Measurements from ENCODE around the gene CMBL. TPM values are rescaled to one million over a fixed set of nuclear protein-coding genes. Genes with fewer than 3 reads are reported as not detected.

The CMBL gene
- total RNA-seq, 1 experiment from 2014 or later = 12.6 TPM

DNA sequence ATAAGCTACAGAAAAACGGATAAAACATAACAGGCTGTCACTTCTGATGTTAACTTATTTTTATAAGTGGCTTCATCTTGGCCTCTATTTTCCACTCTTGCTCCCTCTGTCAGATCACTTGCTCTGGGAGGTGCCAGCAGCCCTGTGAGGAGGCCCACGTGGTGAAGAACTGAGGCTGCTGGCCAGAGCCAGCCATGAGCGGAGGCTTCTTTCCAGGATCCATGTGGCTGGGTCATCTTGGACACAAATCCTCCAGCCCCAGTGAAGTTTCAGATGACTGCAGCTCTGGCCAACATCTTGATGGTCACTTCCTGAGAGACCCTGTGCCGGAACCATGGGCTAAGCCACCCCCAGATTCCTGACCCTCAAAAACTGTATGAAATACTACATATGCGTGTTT is 7.5 kb upstream of the CMBL start:
- Histone ChIP-seq H3K4me1 (ENCODE audit: insufficient read depth, low read length) (no peaks in the 10 kb centered on the region; the same call in 1 of the 2 replicates), H3K9ac (ENCODE audit: extremely low read depth, insufficient read length, low read length) (no peak overlapping the region), H2AK5ac (ENCODE audit: insufficient read length, low read length) (no peak overlapping the region), H3K79me2 (ENCODE audit: insufficient read depth, low read length) (no peaks in the 10 kb centered on the region), H2AFZ (ENCODE audit: low read length) (no peak overlapping the region), H2BK120ac (ENCODE audit: low read depth, low read length, poor library complexity, severe bottlenecking) (no peak overlapping the region), H4K5ac (ENCODE audit: insufficient read length, low read depth, low read length) (no peak overlapping the region), H4K8ac (replicated peaks; ENCODE audit: insufficient read length, low read depth, low read length) (no peak overlapping the region), H2BK15ac (ENCODE audit: low read depth, low read length) (no peak overlapping the region), H3K56ac (ENCODE audit: insufficient read length, low read depth, low read length) (no peak overlapping the region), H3K18ac (ENCODE audit: insufficient read length, low read depth, low read length) (no peak overlapping the region), H4K20me1 (ENCODE audit: control insufficient read depth, insufficient read depth, insufficient read length) (no peaks in the 10 kb centered on the region), H3K79me1 (ENCODE audit: insufficient read depth, low read depth, low read length, poor library complexity, severe bottlenecking) (no peaks in the 10 kb centered on the region), H3T11ph (ENCODE audit: low read length) (no peak overlapping the region), H3K23ac (ENCODE audit: insufficient read length, low read depth, low read length) (no peak overlapping the region), H2BK5ac (ENCODE audit: insufficient read length, low read length) (no peak overlapping the region), H3K9me3 (ENCODE audit: control insufficient read depth, low read depth, low read length) (no peaks in the 10 kb centered on the region), H2BK20ac (ENCODE audit: low read depth, low read length, poor library complexity, severe bottlenecking) (no peak overlapping the region), H3K4ac (ENCODE audit: low read depth, low read length) (no peak overlapping the region), H3K14ac (ENCODE audit: insufficient read depth, low read length) (no peak overlapping the region), H3K27ac (ENCODE audit: insufficient read length, low read depth, low read length) (no peak overlapping the region), H2BK12ac (ENCODE audit: insufficient read length, low read depth, low read length) (no peak overlapping the region), H3K27me3 (ENCODE audit: insufficient read depth, low read length) (no peaks in the 10 kb centered on the region), H3K4me2 (ENCODE audit: insufficient read depth, insufficient read length, low read length) (no peak overlapping the region), H4K91ac (ENCODE audit: insufficient read length, low read depth, low read length) (no peak overlapping the region), H3K23me2 (ENCODE audit: insufficient read length, low read depth, low read length, poor library complexity, severe bottlenecking) (no peaks in the 10 kb centered on the region)
- TF ChIP-seq, protein P1, sequence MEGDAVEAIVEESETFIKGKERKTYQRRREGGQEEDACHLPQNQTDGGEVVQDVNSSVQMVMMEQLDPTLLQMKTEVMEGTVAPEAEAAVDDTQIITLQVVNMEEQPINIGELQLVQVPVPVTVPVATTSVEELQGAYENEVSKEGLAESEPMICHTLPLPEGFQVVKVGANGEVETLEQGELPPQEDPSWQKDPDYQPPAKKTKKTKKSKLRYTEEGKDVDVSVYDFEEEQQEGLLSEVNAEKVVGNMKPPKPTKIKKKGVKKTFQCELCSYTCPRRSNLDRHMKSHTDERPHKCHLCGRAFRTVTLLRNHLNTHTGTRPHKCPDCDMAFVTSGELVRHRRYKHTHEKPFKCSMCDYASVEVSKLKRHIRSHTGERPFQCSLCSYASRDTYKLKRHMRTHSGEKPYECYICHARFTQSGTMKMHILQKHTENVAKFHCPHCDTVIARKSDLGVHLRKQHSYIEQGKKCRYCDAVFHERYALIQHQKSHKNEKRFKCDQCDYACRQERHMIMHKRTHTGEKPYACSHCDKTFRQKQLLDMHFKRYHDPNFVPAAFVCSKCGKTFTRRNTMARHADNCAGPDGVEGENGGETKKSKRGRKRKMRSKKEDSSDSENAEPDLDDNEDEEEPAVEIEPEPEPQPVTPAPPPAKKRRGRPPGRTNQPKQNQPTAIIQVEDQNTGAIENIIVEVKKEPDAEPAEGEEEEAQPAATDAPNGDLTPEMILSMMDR (conservative IDR thresholded peaks at IDR 0.05) = no peak
- WGBS (ENCODE audit: extremely low coverage, insufficient read length, low lambda C conversion rate) = no CpG with 5 or more reads among the region's 5 CpGs
- Mint-ChIP-seq H3K27me3 (ENCODE audit: low read depth) (peaks cover 5% of the 10 kb centered on the region), H3K36me3 (ENCODE audit: insufficient read depth in 1 of 3, low read depth in 3 of 3) (peaks cover 2 to 5% (median 4%) of the 10 kb centered on the region in 3 experiments; a peak in 4 of 7 replicates), H3K9me3 (peaks cover 2 to 4% of the 10 kb centered on the region in 2 experiments; a peak in 2 of 5 replicates), H3K27ac (no peak overlapping the region), H3K4me3 (no peak overlapping the region), H3K4me1 (peaks cover 4 to 9% of the 10 kb centered on the region in 2 experiments; a peak in 3 of 4 replicates)
- DNase-seq = no peak
